NCI-H446 treated with DMSO at 0.1 percent for 48 hours (cell line): ENCODE measurements around the gene CLN5.
"Not testable (repeated sequence)": the region's sequence is repeated elsewhere in the genome, so short reads cannot be mapped to it uniquely, and the experiment has no call there.

Experiments used
- DNase-seq: peaks from one replicate; lab custom pipeline; 2025; lab: John Stamatoyannopoulos, UW

Gene CLN5

GRCh38 chr13:76991796-76992547 is at the start of gene CLN5:
TSS of gene CLN5 (plus strand) at chr13:76992081. CDS start at chr13:76992099, 18 bp downstream.
- DNase-seq, result peak; percentile 36

- DNase-seq, result no peak
Measured at GRCh38 chr13:76942363-76942762, 49.5 kb upstream of the CLN5 start.

- no peak for DNase-seq
Measured at GRCh38 chr13:76943646-76944045, 48.2 kb upstream of the CLN5 start.

- DNase-seq, result no peak
Measured at GRCh38 chr13:76944456-76944855, 47.4 kb upstream of the CLN5 start.

GRCh38 chr13:76948149-76948548 is 43.7 kb upstream of the CLN5 start, which contains the start of gene ACOD1:
TSS of gene ACOD1 (plus strand) at chr13:76948511. CDS start at chr13:76948559, 48 bp downstream.
- DNase-seq, result no peak

DNA sequence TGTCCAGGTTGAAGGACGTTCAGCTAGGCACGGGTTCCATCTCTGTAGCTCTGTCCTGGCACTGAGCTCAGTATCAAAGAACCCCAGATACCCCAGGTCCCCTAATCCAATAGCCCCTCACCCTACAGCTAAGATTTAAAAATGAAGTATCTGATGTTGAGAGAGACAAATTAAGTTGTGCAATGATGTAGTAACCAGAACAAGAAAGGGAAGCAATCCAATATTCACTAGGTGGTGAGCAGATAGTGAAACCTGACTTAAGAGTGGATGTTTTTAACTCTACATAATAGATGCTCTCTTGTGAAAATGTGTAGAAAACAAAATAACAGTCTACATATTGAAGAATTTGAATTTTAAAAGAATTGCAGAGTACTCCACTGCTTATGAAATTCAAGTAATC is 41.8 kb upstream of the CLN5 start:
- DNase-seq, result no peak

GRCh38 chr13:76953968-76954367 is 37.9 kb upstream of the CLN5 start:
- DNase-seq, result no peak

GRCh38 chr13:76954538-76954937 is 37.3 kb upstream of the CLN5 start:
- no peak for DNase-seq

GRCh38 chr13:76955193-76955592 is 36.7 kb upstream of the CLN5 start:
- DNase-seq, result no peak

DNA sequence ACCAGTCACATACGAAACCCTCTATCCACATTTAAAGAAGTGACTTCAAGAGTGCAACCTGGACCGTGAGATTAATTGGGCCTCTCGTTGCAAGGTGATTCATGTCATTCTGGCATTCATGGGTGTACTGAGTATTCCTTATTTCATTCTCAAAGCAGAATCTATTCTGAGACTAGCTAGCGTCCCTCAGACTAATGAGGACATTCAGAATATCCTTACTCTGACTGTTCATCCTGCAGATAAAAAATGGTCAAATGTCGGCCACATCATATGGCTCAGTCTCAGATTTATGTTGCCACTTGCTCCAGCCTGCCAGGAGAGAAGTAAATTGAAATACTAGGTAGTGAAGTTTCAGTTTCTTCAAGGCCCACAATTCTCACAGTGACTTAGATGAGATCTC is 36.2 kb upstream of the CLN5 start:
- no peak for DNase-seq

GRCh38 chr13:76958841-76959432 is 32.9 kb upstream of the CLN5 start:
- no peak for DNase-seq

DNA sequence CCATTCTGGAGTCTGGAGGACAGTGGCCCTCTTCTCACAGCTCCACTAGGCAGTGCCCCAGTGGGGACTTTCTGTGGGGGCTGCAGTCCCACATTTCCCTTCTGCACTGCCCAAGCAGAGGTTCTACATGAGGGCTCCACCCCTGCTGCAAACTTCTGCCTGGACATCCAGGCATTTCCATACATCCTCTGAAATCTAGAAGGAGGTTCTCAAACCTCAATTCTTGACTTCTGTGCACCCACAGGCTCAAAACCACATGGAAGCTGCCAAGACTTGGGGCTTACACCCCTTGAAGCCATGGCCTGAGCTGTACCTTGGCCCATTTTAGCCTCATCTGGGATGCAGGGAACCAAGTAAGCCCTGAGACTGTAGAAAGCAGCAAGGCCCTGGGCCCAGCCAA is 32.1 kb upstream of the CLN5 start:
- DNase-seq, result not testable (repeated sequence)

- DNase-seq, result no peak
Measured at GRCh38 chr13:76965759-76966421, 26.0 kb upstream of the CLN5 start.

GRCh38 chr13:76967031-76967430 is 24.9 kb upstream of the CLN5 start:
- DNase-seq, result no peak

DNA sequence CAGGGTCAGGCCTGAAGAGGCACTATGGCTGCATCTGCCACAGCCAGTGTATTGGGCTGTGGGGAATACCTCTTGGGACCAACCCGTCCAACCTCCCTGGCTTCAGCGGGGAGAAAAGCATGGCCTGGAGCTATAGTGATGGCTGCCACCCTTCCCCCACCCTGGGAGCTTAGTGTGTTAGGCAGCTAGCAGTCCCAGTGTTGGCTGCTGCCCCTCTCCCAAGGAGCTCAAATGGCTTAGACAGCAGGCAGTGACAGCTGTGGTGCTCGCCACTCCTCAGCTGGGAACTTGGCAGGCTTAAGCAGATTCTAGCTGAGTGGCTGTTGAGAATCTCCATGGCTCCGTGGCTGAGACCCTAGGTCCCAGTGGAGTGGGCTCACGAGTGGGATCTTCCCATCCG is 23.8 kb upstream of the CLN5 start:
- peak; percentile 48 for DNase-seq

GRCh38 chr13:76969488-76970365 is 22.2 kb upstream of the CLN5 start:
- no peak for DNase-seq

- DNase-seq, result no peak
Measured at GRCh38 chr13:76971215-76971614, 20.7 kb upstream of the CLN5 start.

GRCh38 chr13:76971851-76972829 is 19.7 kb upstream of the CLN5 start:
- DNase-seq, result no peak

- DNase-seq, result no peak
Measured at GRCh38 chr13:76973920-76974617, 17.8 kb upstream of the CLN5 start.

DNA sequence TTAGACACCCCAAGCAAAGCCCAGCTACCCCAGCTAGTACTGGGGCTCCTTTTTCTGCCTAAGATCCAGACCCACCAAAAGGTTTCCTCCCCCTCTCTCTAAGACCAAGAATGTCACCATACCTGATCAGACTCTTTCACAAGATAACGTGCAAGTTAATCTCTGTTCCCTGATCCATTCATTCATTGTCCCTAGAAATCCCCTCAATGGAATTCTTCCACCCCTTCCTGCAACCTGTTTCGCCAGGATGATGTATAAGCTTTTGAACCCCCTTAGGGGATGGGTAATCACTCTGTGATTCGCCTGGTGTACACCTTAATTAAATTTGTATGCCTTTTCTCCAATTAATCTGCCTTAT is 17.3 kb upstream of the CLN5 start:
- no peak for DNase-seq
